ENCODE measurements around the gene ORM2. TPM values are rescaled to one million over a fixed set of nuclear protein-coding genes. Genes with fewer than 3 reads are reported as not detected.
A peak's percentile ranks its signal among the peaks of the same experiment; 100 is the strongest.
"Not testable (repeated sequence)": the region's sequence is repeated elsewhere in the genome, so short reads cannot be mapped to it uniquely, and the experiment has no call there.

The ORM2 gene
- total RNA-seq, 2 experiments from 2014 or later = not detected

- H3K9me3 Mint-ChIP-seq = no peaks in the 10 kb centered on the region
- POLR2A ChIA-PET = no interaction called here
- H3K4me1 Mint-ChIP-seq = no peaks in the 10 kb centered on the region
- peak; percentile 8 for DNase-seq
- H3K36me3 Mint-ChIP-seq (ENCODE audit: low read depth) = no peaks in the 10 kb centered on the region
- H3K27me3 Mint-ChIP-seq = no peaks in the 10 kb centered on the region
- no peak overlapping the region for H3K27ac Mint-ChIP-seq
- CTCF ChIA-PET = no interaction called here
- H3K4me3 Mint-ChIP-seq = no peak overlapping the region
These were observed 17.2 kb upstream of the ORM2 start for GRCh38 chr9:114312513-114312875.

- Mint-ChIP-seq H3K9me3 (no peaks in the 10 kb centered on the region), H3K36me3 (ENCODE audit: low read depth) (no peaks in the 10 kb centered on the region), H3K27ac (no peak overlapping the region), H3K4me1 (peaks cover 5% of the 10 kb centered on the region), H3K4me3 (no peak overlapping the region), H3K27me3 (no peaks in the 10 kb centered on the region)
- CTCF ChIA-PET = interaction anchor here (0.6 kb wide), 1 partner anchor 196 kb away, joined by 5 read pairs; no protein-coding TSS in a partner anchor
- POLR2A ChIA-PET = no interaction called here
- DNase-seq = no peak
These were observed 16.5 kb upstream of the ORM2 start for GRCh38 chr9:114313186-114313585.

DNA sequence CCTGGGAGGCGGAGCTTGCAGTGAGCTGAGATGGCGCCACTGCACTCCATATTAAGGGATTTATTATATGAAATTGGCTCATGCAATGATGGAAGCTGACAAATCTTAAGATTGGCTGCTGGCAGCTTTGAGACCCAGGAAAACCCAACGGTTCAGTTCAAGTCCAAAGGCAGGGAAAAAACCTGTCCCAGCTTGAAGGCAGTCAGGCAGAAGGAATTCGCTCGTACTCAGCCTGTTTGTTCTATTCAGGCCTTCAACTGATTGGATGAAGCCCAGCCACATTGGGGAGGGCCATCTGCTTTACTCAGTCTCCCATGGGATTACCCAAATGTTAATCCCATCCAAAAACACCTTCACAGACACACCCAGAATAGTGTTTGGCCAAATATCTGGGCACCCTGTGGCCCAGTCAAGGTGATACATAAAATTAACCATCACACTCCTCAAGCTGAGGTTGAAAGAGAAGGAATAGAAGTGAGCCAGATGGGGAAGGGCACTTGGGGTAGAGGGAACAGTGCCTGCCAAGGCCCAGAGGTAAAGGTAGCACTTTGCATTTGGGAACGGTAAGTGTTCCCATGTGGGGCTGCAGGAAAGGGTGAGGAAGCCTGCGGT is 15.3 kb upstream of the ORM2 start:
- ChIA-PET POLR2A (no interaction called here), CTCF (interaction anchor here (0.7 kb wide), 1 partner anchor 206 kb away, joined by 4 read pairs; no protein-coding TSS in a partner anchor)
- H3K36me3 Mint-ChIP-seq (ENCODE audit: low read depth) = no peaks in the 10 kb centered on the region
- H3K27ac Mint-ChIP-seq = no peak overlapping the region
- no peak overlapping the region for H3K4me3 Mint-ChIP-seq
- peaks cover 4% of the 10 kb centered on the region for H3K27me3 Mint-ChIP-seq
- no peaks in the 10 kb centered on the region for H3K9me3 Mint-ChIP-seq
- DNase-seq = peak; percentile 7
- peaks cover 10% of the 10 kb centered on the region for H3K4me1 Mint-ChIP-seq

GRCh38 chr9:114314881-114315722 is 14.6 kb upstream of the ORM2 start:
- CTCF ChIA-PET = interaction anchor here (1.5 kb wide), 1 partner anchor 17 kb away, joined by 5 read pairs; no protein-coding TSS in a partner anchor
- Mint-ChIP-seq H3K9me3 (no peaks in the 10 kb centered on the region), H3K4me3 (no peak overlapping the region), H3K4me1 (peaks cover 10% of the 10 kb centered on the region), H3K36me3 (ENCODE audit: low read depth) (no peaks in the 10 kb centered on the region), H3K27ac (no peak overlapping the region), H3K27me3 (peaks cover 4% of the 10 kb centered on the region)
- POLR2A ChIA-PET = no interaction called here
- DNase-seq = peak; percentile 6

DNA sequence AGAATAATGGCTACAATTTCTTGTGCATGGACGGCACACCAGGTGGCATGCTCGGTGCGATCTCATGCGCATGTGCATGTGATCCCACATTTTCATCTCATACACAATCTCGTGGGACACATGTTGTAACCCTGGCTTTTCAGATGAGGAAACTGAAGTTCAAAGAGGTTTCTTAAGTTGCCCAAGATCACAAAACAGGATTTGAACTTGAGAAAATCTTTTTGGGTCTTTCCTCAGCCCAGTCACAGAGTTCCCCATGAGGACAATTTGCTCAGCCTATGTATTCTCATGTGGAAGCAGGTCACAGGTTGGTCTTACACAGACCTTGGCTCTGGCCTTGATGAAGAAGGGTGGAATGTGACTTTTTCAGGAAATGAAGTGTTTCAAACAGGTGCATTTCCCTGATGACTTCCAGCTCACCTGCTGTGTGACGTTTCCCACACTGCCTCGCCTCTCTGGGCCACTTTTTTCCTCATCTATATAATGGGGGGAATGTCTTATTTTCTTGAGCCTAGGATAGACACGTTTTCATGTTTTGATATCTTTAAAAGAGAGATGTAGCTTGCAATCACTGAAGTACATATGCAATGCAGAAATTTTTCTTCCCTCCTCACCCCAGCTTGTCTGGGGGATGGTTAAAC is 13.8 kb upstream of the ORM2 start:
- ChIA-PET CTCF (interaction anchor here (1.5 kb wide), 1 partner anchor 18 kb away, joined by 5 read pairs; no protein-coding TSS in a partner anchor), POLR2A (no interaction called here)
- Mint-ChIP-seq H3K9me3 (no peaks in the 10 kb centered on the region), H3K27ac (no peak overlapping the region), H3K4me3 (no peak overlapping the region), H3K27me3 (peaks cover 4% of the 10 kb centered on the region), H3K36me3 (ENCODE audit: low read depth) (no peaks in the 10 kb centered on the region), H3K4me1 (peaks cover 10% of the 10 kb centered on the region)
- DNase-seq = no peak

DNA sequence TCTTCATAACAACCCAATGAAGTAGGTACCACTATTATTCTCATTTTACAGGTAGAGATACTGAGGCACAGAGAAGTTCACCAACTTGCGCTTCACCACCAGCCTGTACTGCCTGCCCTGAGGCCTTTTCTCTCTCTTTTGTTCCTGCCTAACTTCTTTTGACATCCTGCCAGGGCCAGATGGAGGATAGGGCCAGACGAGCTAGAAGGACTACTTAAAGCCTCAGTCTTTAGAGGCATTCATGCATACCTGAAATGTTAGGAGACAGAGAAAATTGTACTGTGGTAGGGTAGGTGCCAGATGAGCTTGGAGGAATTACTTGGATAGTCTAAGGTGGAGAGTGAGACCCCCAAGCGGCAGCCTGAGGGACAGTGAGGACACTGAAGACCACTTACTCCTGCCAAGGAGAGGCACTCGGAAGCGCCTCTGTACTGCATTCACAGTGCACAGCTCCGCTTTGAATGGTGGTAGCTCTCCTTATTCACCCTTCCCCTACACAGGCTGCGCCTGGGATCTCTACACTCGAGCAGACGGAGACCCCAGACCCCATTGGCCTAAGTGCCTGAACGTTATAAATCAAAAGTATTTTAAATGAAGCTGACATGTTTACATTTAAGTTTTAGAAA is 13.0 kb upstream of the ORM2 start:
- CTCF ChIA-PET = interaction anchor here (1.5 kb wide), 1 partner anchor 19 kb away, joined by 5 read pairs; no protein-coding TSS in a partner anchor
- Mint-ChIP-seq H3K4me3 (no peak overlapping the region), H3K27ac (no peak overlapping the region), H3K27me3 (peaks cover 4% of the 10 kb centered on the region), H3K9me3 (no peaks in the 10 kb centered on the region), H3K36me3 (ENCODE audit: low read depth) (no peaks in the 10 kb centered on the region), H3K4me1 (peaks cover 12% of the 10 kb centered on the region)
- DNase-seq = peak; percentile 11
- POLR2A ChIA-PET = interaction anchor here (1.0 kb wide), 1 partner anchor 21 kb away, joined by 3 read pairs; no protein-coding TSS in a partner anchor

DNA sequence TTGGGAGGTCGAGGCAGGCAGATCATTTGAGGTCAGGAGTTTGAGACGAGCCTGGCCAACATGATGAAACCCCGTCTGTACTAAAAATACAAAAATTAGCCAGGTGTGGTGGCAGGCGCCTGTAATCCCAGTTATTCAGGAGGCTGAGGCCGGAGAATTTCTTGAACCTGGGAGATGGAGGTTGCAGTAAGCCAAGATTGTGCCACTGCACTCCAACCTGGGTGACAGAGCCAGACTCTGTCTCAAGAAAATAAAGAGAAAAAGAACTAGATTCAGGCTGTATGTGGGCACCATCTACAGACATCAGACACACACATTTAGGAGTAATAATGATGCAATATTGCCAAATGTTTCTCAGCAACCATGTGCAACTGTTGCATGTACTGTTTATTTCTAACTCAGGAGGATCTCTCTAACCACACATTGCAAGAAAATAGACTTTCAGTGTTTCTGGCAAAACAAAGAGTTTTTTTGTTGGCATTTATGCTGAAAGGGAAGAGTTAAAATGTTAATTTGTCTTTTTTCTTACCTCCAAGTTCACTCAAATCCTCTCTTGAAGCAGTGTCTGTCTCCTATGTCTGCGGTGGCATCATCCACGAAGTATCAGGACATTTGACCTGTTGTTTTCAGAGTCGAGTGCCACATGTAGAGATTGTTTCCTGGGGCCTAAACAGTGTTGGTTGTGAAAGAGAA is 11.9 kb upstream of the ORM2 start:
- no peak overlapping the region for H3K27ac Mint-ChIP-seq
- no peaks in the 10 kb centered on the region for H3K36me3 Mint-ChIP-seq (ENCODE audit: low read depth)
- no peaks in the 10 kb centered on the region for H3K9me3 Mint-ChIP-seq
- POLR2A ChIA-PET = no interaction called here
- peaks cover 4% of the 10 kb centered on the region for H3K27me3 Mint-ChIP-seq
- H3K4me1 Mint-ChIP-seq = peaks cover 14% of the 10 kb centered on the region
- no peak overlapping the region for H3K4me3 Mint-ChIP-seq
- peak; percentile 2 for DNase-seq
- CTCF ChIA-PET = no interaction called here

- H3K9me3 Mint-ChIP-seq = no peaks in the 10 kb centered on the region
- CTCF ChIA-PET = no interaction called here
- H3K36me3 Mint-ChIP-seq (ENCODE audit: low read depth) = no peaks in the 10 kb centered on the region
- H3K27me3 Mint-ChIP-seq = peaks cover 4% of the 10 kb centered on the region
- no peak overlapping the region for H3K4me3 Mint-ChIP-seq
- peak; percentile 8 for DNase-seq
- POLR2A ChIA-PET = no interaction called here
- H3K4me1 Mint-ChIP-seq = peaks cover 14% of the 10 kb centered on the region
- H3K27ac Mint-ChIP-seq = no peak overlapping the region
These were observed 11.3 kb upstream of the ORM2 start for GRCh38 chr9:114318416-114318815.

- no peak overlapping the region for H3K27ac Mint-ChIP-seq
- H3K27me3 Mint-ChIP-seq = peaks cover 4% of the 10 kb centered on the region
- H3K9me3 Mint-ChIP-seq = no peaks in the 10 kb centered on the region
- H3K36me3 Mint-ChIP-seq (ENCODE audit: low read depth) = no peaks in the 10 kb centered on the region
- ChIA-PET POLR2A (no interaction called here), CTCF (interaction anchor here (1.3 kb wide), 1 partner anchor 28 kb away, joined by 5 read pairs; no protein-coding TSS in a partner anchor)
- peaks cover 14% of the 10 kb centered on the region for H3K4me1 Mint-ChIP-seq
- DNase-seq = no peak
- H3K4me3 Mint-ChIP-seq = no peak overlapping the region
These were observed 10.5 kb upstream of the ORM2 start for GRCh38 chr9:114319147-114319546.

GRCh38 chr9:114320710-114321109 is 9.0 kb upstream of the ORM2 start:
- DNase-seq; H3K4me3 Mint-ChIP-seq; H3K36me3 Mint-ChIP-seq (ENCODE audit: low read depth); H3K9me3 Mint-ChIP-seq; H3K27me3 Mint-ChIP-seq; CTCF ChIA-PET; H3K27ac Mint-ChIP-seq: not testable (repeated sequence)
- POLR2A ChIA-PET = interaction anchor here (0.6 kb wide), 1 partner anchor 787 kb away, joined by 3 read pairs; no protein-coding TSS in a partner anchor
- H3K4me1 Mint-ChIP-seq = peaks cover 14% of the 10 kb centered on the region

DNA sequence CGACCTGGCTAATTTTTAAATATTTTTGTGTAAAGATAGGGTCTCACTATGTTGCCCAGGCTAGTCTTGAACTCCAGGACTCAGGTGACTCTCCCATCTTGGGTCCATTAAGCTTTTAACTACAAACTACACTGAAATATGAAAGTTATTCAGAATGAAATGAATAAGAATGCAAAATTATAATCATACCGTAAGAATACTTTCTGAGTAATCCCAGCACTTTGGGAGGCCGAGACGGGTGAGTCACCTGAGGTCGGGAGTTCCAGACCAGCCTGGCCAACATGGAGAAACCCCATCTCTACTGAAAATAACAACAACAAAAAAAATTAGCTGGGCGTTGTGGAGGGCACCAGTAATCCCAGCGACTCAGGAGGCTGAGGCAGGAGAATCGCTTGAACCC is 7.9 kb upstream of the ORM2 start:
- Mint-ChIP-seq H3K9me3 (no peaks in the 10 kb centered on the region), H3K4me3 (no peak overlapping the region), H3K36me3 (ENCODE audit: low read depth) (no peaks in the 10 kb centered on the region), H3K4me1 (peaks cover 14% of the 10 kb centered on the region), H3K27ac (no peak overlapping the region), H3K27me3 (peaks cover 4% of the 10 kb centered on the region)
- ChIA-PET CTCF (no interaction called here), POLR2A (no interaction called here)
- DNase-seq = no peak

GRCh38 chr9:114322160-114322818 is 7.4 kb upstream of the ORM2 start:
- DNase-seq; H3K27ac Mint-ChIP-seq; H3K36me3 Mint-ChIP-seq (ENCODE audit: low read depth); H3K27me3 Mint-ChIP-seq; CTCF ChIA-PET; H3K9me3 Mint-ChIP-seq; H3K4me3 Mint-ChIP-seq; POLR2A ChIA-PET: not testable (repeated sequence)
- H3K4me1 Mint-ChIP-seq = peaks cover 14% of the 10 kb centered on the region
